K562 (cell line): ENCODE results near the gene CHST12. TPM values are rescaled to one million over a fixed set of nuclear protein-coding genes. Genes with fewer than 3 reads are reported as not detected.

ENCODE experiments used
- ATAC-seq: fragments of 200-7000 bp; cut with Tn5 transposase; 3 replicates; pipeline ENCODE4 v1.9.1; 2020; ENCODE audit warnings: moderate library complexity
- BruUV-seq: library from RNA; stranded (reverse); fragments of 400-500 nt; replicated peaks from 2 replicates; lab custom pipeline; 2021; lab: Mats Ljungman, UMichigan
- CTCF ChIA-PET: fragments of 300-600 bp; formaldehyde crosslinking; extraction: SDS; loops from one replicate; lab custom pipeline; 2021; ENCODE audit warnings: low intra/inter-chr PET ratio; lab: Yijun Ruan, JAX
- POLR2A ChIA-PET: fragments of 300-600, 350-650 bp; sonication (Branson Sonifier 250); formaldehyde crosslinking; extraction: SDS; loops from one replicate; lab custom pipeline; 2021; ENCODE audit warnings: antibody characterized with exemption, inconsistent platforms; lab: Yijun Ruan, JAX
- DNase-seq, 4 experiments: peaks; one replicate each; pipeline versions ENCODE4 v3.0.0 to v3.0.0-alpha.2; 2011 to 2018; ENCODE audit warnings: low spot score in 3 of 4, mixed read lengths in 3 of 4; ENCODE audit errors: extremely low read depth in 1 of 4
- FAIRE-seq: peaks from 2 replicates; lab custom pipeline; 2011; peaks lifted over from hg19 to GRCh38; lab: Jason Lieb, UNC
- H2AFZ ChIP-seq: 2 replicates; pipeline ENCODE4 v1.6.0; 2011; ENCODE audit warnings: low read depth, low read length, control low read depth, inconsistent platforms
- H3K27ac ChIP-seq: fragments of 200-600 bp; 3 replicates; pipeline ENCODE4 v1.8.0; 2011; ENCODE audit warnings: low read depth, mild to moderate bottlenecking, control low read depth, inconsistent platforms, low read length, moderate library complexity, mixed read lengths; ENCODE audit errors: extremely low read depth
- H3K27me3 ChIP-seq, 2 experiments: fragments of 300-600 bp in 1 of 2; 2 replicates in 1 of 2; 3 replicates in 1 of 2; pipeline versions ENCODE4 v1.6.0 to v1.8.0; 2011; ENCODE audit warnings: inconsistent platforms in 2 of 2, low read length in 2 of 2, mild to moderate bottlenecking in 1 of 2, mixed read lengths in 1 of 2, moderate library complexity in 1 of 2; ENCODE audit not compliant: control insufficient read depth in 2 of 2, insufficient read depth in 2 of 2
- H3K36me3 ChIP-seq: fragments of 300-600 bp; 3 replicates; pipeline ENCODE4 v1.8.0; 2011; ENCODE audit warnings: mild to moderate bottlenecking, low read length, inconsistent platforms; ENCODE audit not compliant: control insufficient read depth, insufficient read depth
- H3K4me1 ChIP-seq, 2 experiments: fragments of 200-600 bp in 1 of 2; replicated peaks in 1 of 2; 2 replicates in 1 of 2; 3 replicates in 1 of 2; pipeline versions ENCODE4 v1.5.1 to v1.8.0; 2011; ENCODE audit warnings: inconsistent platforms in 2 of 2, low read length in 2 of 2, mild to moderate bottlenecking in 1 of 2, mixed read lengths in 1 of 2, moderate library complexity in 1 of 2; ENCODE audit not compliant: control insufficient read depth in 2 of 2, insufficient read depth in 2 of 2
- H3K4me2 ChIP-seq: 2 replicates; pipeline ENCODE4 v1.6.1; 2011; ENCODE audit warnings: low read length, control low read depth, inconsistent platforms, mixed read lengths; ENCODE audit not compliant: insufficient read depth
- H3K4me3 ChIP-seq: fragments of 200-600 bp; sonication (generic), shearing (Covaris generic); 2 replicates; pipeline ENCODE4 v1.5.1; 2016; ENCODE audit warnings: control low read depth, inconsistent platforms
- H3K79me2 ChIP-seq: fragments of 200-600 bp; 3 replicates; pipeline ENCODE4 v1.8.0; 2011; ENCODE audit warnings: low read length, inconsistent platforms; ENCODE audit not compliant: control insufficient read depth, insufficient read depth
- H3K9ac ChIP-seq, 2 experiments: 2 replicates each; pipeline versions ENCODE4 v1.6.0 to v1.6.1; 2011; ENCODE audit warnings: low read depth in 2 of 2, low read length in 2 of 2, control low read depth in 1 of 2, inconsistent platforms in 1 of 2, mild to moderate bottlenecking in 1 of 2, mixed read lengths in 1 of 2; ENCODE audit not compliant: insufficient read depth in 1 of 2
- H3K9me1 ChIP-seq: one replicate; pipeline ENCODE4 v1.6.0; 2011; ENCODE audit warnings: inconsistent platforms, mild to moderate bottlenecking, low read length, moderate library complexity; ENCODE audit not compliant: control insufficient read depth, insufficient read depth
- H3K9me3 ChIP-seq: replicated peaks from 2 replicates; pipeline ENCODE4 v1.5.1; 2011; ENCODE audit warnings: low read depth, low read length, inconsistent platforms; ENCODE audit not compliant: control insufficient read depth, insufficient read depth
- H4K20me1 ChIP-seq: replicated peaks from 2 replicates; pipeline ENCODE4 v1.6.1; 2011; ENCODE audit warnings: low read length, inconsistent platforms, mixed read lengths; ENCODE audit not compliant: control insufficient read depth, insufficient read depth
- CREB1 ChIP-seq, 2 experiments: sonication (generic) in 1 of 2; formaldehyde crosslinking in 1 of 2; IDR thresholded peaks; 2 replicates each; pipeline versions ENCODE4 v1.6.1 to v1.8.0; 2012 to 2022; ENCODE audit warnings: inconsistent platforms in 1 of 2, mild to moderate bottlenecking in 1 of 2, missing genetic modification reagents in 1 of 2, moderate library complexity in 1 of 2
- ESRRA ChIP-seq: fragments of 450-650 bp; IDR thresholded peaks from 2 replicates; pipeline ENCODE4 v1.6.1; 2014; ENCODE audit warnings: low read depth, mild to moderate bottlenecking, moderate library complexity, borderline replicate concordance
- NR2C2 ChIP-seq, 2 experiments: fragments of 200-800 bp in 1 of 2; sonication (Bioruptor generic) in 1 of 2; sonication (generic) in 1 of 2; formaldehyde crosslinking in 1 of 2; IDR thresholded peaks; 2 replicates each; pipeline versions ENCODE4 v1.6.1 to v1.8.0; 2016 to 2022; ENCODE audit warnings: mild to moderate bottlenecking in 1 of 2, missing compliant biosample characterization in 1 of 2, missing genetic modification characterization in 1 of 2, missing genetic modification reagents in 1 of 2
- POLR2A ChIP-seq: fragments of 450-650 bp; conservative IDR thresholded peaks from 2 replicates; pipeline ENCODE4 v1.6.1; 2016
- RAD21 ChIP-seq, 2 experiments: fragments of 250-450 bp in 1 of 2; fragments of 450-650 bp in 1 of 2; sonication (Bioruptor Pico) in 1 of 2; formaldehyde crosslinking in 1 of 2; IDR thresholded peaks in 1 of 2; conservative IDR thresholded peaks in 1 of 2; 2 replicates each; pipeline versions ENCODE4 v1.4.0 to v1.8.0; 2020 to 2022; ENCODE audit warnings: mild to moderate bottlenecking in 2 of 2, moderate library complexity in 1 of 2
- RFX1 ChIP-seq: fragments of 450-650 bp; IDR thresholded peaks from 2 replicates; pipeline ENCODE4 v1.6.1; 2016; ENCODE audit warnings: mild to moderate bottlenecking, moderate library complexity
- SMC3 ChIP-seq: conservative IDR thresholded peaks from 2 replicates; pipeline ENCODE4 v1.6.1; 2011; ENCODE audit warnings: low read depth, low read length, improper control_type of control experiment; ENCODE audit not compliant: insufficient read depth
- ZNF263 ChIP-seq: sonication (generic); formaldehyde crosslinking; IDR thresholded peaks from 2 replicates; pipeline ENCODE4 v1.8.0; 2022; ENCODE audit warnings: mild to moderate bottlenecking, missing genetic modification reagents, borderline replicate concordance
- WGBS: fragments of 100-300 bp; shearing (Covaris generic); methylation state at CpG from one replicate; pipeline ENCODE4 v1.1.6; 2016; ENCODE audit warnings: low coverage, mixed read lengths; ENCODE audit not compliant: insufficient coverage; ENCODE audit errors: missing lambda C conversion rate; 5-methylcytosine and 5-hydroxymethylcytosine counted together
- in situ Hi-C: fragments of 300-500 bp; cut with MboI; formaldehyde crosslinking; loops from 4 replicates; pipeline ENCODE4 v1.15.0; 2018; ENCODE audit warnings: inconsistent platforms, mixed read lengths
- intact Hi-C: fragments of 100-400 bp; cut with micrococcal nuclease; formaldehyde crosslinking; loops from 2 replicates; pipeline ENCODE4 v1.14.2; 2022
- polyA plus RNA-seq, 8 experiments: library from polyadenylated mRNA; depleted of rRNA in 4 of 8; stranded (reverse) in 5 of 8; unstranded in 3 of 8; fragments of >200 nt; fragmentation: Nextera tagmentation in 2 of 8; fragmentation: Illumina TruSeq in 1 of 8; extraction: Ambion mirVana in 2 of 8; extraction: Trizol in 1 of 8; gene quantifications; 2 replicates each; pipeline versions ENCODE4 v1.2.1 to v1.2.3, GENCODE V29; 2011 to 2014; ENCODE audit warnings: inconsistent platforms in 1 of 8, missing spikeins in 1 of 8
- total RNA-seq, 7 experiments: library from RNA; depleted of rRNA in 6 of 7; stranded (reverse); fragments of >200 nt in 6 of 7; fragmentation: Illumina TruSeq in 2 of 7; extraction: Trizol in 2 of 7; gene quantifications; 2 replicates each; pipeline versions ENCODE4 v1.2.1 to v1.2.3, GENCODE V29; 2011 to 2021; ENCODE audit warnings: low replicate concordance in 1 of 7
- TF ChIP-seq, protein P1 (sequence below), 2 experiments: IDR thresholded peaks; 2 replicates each; pipeline ENCODE4 v1.6.1; 2011; ENCODE audit warnings: borderline replicate concordance in 1 of 2, control low read depth in 1 of 2, low read depth in 1 of 2, low read length in 1 of 2, mild to moderate bottlenecking in 1 of 2, mixed read lengths in 1 of 2, moderate library complexity in 1 of 2; ENCODE audit not compliant: insufficient read depth in 1 of 2, insufficient read length in 1 of 2, poor library complexity in 1 of 2, severe bottlenecking in 1 of 2; ENCODE audit errors: extremely low read depth in 1 of 2
- TF ChIP-seq, protein P2 (sequence below): sonication (generic); formaldehyde crosslinking; IDR thresholded peaks from 2 replicates; pipeline ENCODE4 v1.8.1; 2023; ENCODE audit warnings: mild to moderate bottlenecking, missing genetic modification reagents
- TF ChIP-seq, protein P3 (sequence below): IDR thresholded peaks from 2 replicates; pipeline ENCODE4 v1.6.1; 2011; ENCODE audit warnings: borderline replicate concordance, low read depth, mild to moderate bottlenecking, moderate library complexity, low read length; ENCODE audit not compliant: insufficient read depth, poor library complexity, severe bottlenecking

Gene CHST12
- total and polyA plus RNA-seq, 9 of the 15 experiments (the other 6 are each of a cell fraction or from before 2014, with no cell fraction given) = 0.18 to 19.8 (median 3.6) TPM

DNA sequence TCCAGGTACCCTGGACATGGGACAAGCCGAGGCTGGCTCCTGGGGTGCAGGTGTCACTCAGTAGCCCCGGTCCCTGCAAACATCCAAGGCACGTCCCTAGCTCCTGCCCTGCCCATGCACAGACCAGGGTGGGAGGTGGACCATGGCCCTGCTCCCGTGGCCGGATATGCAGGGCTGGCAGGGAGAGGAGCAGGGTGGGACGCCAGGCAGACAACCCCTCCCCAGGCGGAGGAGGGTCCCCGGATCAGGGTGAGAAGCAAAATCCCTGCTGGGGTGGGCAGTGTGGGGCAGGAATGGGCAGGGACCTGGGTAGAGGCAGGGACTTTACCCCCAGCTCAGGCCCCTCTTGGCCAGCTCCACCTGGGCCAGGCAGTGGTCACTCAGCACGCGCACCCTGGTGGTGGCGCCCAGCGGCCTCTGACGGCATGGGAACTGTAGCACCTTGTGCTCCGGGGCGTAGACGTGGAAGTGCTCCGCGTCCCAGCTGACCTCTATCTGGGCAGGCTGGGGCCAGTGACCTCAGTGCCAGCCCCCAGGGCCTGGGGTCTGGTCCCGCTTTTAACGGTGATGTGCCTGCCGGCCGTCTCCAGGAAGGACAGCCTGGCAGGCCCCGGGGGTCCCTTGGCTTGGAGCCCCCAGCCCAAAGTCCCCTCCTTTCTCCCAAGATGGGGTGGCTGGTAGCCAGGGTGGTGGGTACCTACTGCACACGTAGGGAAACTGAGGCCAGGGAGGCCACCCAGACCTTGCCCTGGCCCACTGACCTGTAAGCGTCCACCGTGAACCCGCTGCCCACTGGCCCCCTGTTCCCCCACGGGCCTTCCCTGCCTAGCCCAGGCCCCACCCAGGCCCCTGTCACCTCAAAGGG, 71.6 kb downstream of the CHST12 start:
- no peaks in the 10 kb centered on the region for H3K79me2 ChIP-seq
- in situ Hi-C loops = no loop called here
- BruUV-seq = no TSS peak
- ChIA-PET POLR2A (interaction anchor here (0.5 to 0.6 kb wide), 3 partner anchors 9 to 195 kb away, joined by 3 to 4 read pairs (median 3); no protein-coding TSS in a partner anchor), CTCF (no interaction called here)
- peaks cover 15 to 38% of the 10 kb centered on the region in 2 experiments; a peak in 4 of 5 replicates for H3K27me3 ChIP-seq
- H2AFZ ChIP-seq = no peak overlapping the region
- peaks cover 23% of the 10 kb centered on the region for H4K20me1 ChIP-seq
- no peak overlapping the region for H3K4me2 ChIP-seq
- no peaks in the 10 kb centered on the region for H3K9me3 ChIP-seq
- H3K27ac ChIP-seq = no peak overlapping the region
- FAIRE-seq (no peak), DNase-seq (peak; percentile 49 to 59 (median 52)), ATAC-seq (peak; percentile 69)
- intact Hi-C loops = loop anchor here (5.0 to 10.0 kb wide), 2 partner anchors 92 to 190 kb away; no protein-coding TSS in a partner anchor
- no peak overlapping the region for H3K4me3 ChIP-seq
- WGBS = 12% methylated on average over 23 of the region's 28 CpGs
- no peaks in the 10 kb centered on the region for H3K9me1 ChIP-seq
- no peak overlapping the region; a peak in 1 of 4 replicates for H3K9ac ChIP-seq
- no peaks in the 10 kb centered on the region for H3K36me3 ChIP-seq
- H3K4me1 ChIP-seq = peaks cover 0 to 60% of the 10 kb centered on the region in 2 experiments; a peak in 3 of 5 replicates
- TF ChIP-seq RFX1 (no peak), ESRRA (peak; percentile 35; the same call in 1 of the 2 replicates), SMC3 (no peak), CREB1 (IDR thresholded peaks at IDR 0.05) (no peak), CREB1 (CRISPR knock-in tag; IDR thresholded peaks at IDR 0.05) (peak; percentile 50; the same call in 1 of the 2 replicates), NR2C2 (CRISPR knock-in tag; IDR thresholded peaks at IDR 0.05) (no peak), NR2C2 (tag; IDR thresholded peaks at IDR 0.05) (no peak), POLR2A (no peak), RAD21 (CRISPR knock-in tag; conservative IDR thresholded peaks at IDR 0.05 in 1 of 2, IDR thresholded peaks at IDR 0.05 in 1 of 2) (peak in 1 of 2 experiments; percentile 18; a peak in 1 of 4 replicates), ZNF263 (CRISPR knock-in tag) (peak; percentile 75)
- TF ChIP-seq, protein P1, sequence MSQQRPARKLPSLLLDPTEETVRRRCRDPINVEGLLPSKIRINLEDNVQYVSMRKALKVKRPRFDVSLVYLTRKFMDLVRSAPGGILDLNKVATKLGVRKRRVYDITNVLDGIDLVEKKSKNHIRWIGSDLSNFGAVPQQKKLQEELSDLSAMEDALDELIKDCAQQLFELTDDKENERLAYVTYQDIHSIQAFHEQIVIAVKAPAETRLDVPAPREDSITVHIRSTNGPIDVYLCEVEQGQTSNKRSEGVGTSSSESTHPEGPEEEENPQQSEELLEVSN (IDR thresholded peaks at IDR 0.05; ENCODE audit: borderline replicate concordance in 1 of 2, extremely low read depth in 1 of 2, insufficient read depth in 1 of 2, insufficient read length in 1 of 2, low read depth in 1 of 2, low read length in 1 of 2, poor library complexity in 1 of 2, severe bottlenecking in 1 of 2) = peak in 1 of 2 experiments; percentile 23
- TF ChIP-seq, protein P2, sequence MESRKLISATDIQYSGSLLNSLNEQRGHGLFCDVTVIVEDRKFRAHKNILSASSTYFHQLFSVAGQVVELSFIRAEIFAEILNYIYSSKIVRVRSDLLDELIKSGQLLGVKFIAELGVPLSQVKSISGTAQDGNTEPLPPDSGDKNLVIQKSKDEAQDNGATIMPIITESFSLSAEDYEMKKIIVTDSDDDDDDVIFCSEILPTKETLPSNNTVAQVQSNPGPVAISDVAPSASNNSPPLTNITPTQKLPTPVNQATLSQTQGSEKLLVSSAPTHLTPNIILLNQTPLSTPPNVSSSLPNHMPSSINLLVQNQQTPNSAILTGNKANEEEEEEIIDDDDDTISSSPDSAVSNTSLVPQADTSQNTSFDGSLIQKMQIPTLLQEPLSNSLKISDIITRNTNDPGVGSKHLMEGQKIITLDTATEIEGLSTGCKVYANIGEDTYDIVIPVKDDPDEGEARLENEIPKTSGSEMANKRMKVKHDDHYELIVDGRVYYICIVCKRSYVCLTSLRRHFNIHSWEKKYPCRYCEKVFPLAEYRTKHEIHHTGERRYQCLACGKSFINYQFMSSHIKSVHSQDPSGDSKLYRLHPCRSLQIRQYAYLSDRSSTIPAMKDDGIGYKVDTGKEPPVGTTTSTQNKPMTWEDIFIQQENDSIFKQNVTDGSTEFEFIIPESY (CRISPR knock-in tag) = peak; percentile 100
- TF ChIP-seq, protein P3, sequence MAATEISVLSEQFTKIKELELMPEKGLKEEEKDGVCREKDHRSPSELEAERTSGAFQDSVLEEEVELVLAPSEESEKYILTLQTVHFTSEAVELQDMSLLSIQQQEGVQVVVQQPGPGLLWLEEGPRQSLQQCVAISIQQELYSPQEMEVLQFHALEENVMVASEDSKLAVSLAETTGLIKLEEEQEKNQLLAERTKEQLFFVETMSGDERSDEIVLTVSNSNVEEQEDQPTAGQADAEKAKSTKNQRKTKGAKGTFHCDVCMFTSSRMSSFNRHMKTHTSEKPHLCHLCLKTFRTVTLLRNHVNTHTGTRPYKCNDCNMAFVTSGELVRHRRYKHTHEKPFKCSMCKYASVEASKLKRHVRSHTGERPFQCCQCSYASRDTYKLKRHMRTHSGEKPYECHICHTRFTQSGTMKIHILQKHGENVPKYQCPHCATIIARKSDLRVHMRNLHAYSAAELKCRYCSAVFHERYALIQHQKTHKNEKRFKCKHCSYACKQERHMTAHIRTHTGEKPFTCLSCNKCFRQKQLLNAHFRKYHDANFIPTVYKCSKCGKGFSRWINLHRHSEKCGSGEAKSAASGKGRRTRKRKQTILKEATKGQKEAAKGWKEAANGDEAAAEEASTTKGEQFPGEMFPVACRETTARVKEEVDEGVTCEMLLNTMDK = peak; percentile 88
